ENCODE measurements around the gene KNCN. TPM values are rescaled to one million over a fixed set of nuclear protein-coding genes. Genes with fewer than 3 reads are reported as not detected.

The KNCN gene
- total RNA-seq, 2 experiments from 2014 or later, result not detected

GRCh38 chr1:46543761-46544560, 7.5 kb downstream of the KNCN start:
- ATAC-seq (ENCODE audit: poor library complexity), result no peak
- intact Hi-C loops (cut with DNase I, micrococcal nuclease), result no loop called here
- Histone ChIP-seq H3K9me3 (ENCODE audit: control insufficient read depth in 1 of 2, insufficient read depth in 1 of 2, low read length in 2 of 2) (peaks cover 0 to 5% of the 10 kb centered on the region in 2 experiments), H3K4me3 (ENCODE audit: low read length) (no peak overlapping the region), H3K36me3 (ENCODE audit: insufficient read depth, low read length) (no peaks in the 10 kb centered on the region), H3K27ac (ENCODE audit: low read depth in 1 of 2, low read length in 2 of 2) (no peak overlapping the region), H3K27me3 (ENCODE audit: control insufficient read depth in 1 of 2, insufficient read depth in 2 of 2, low read length in 2 of 2) (peaks cover 39 to 50% of the 10 kb centered on the region in 2 experiments), H3K4me1 (ENCODE audit: insufficient read depth, low read length) (peaks cover 13% of the 10 kb centered on the region)
- CTCF ChIA-PET, result no interaction called here
- TF ChIP-seq CTCF (IDR thresholded peaks at IDR 0.05), result no peak
- Mint-ChIP-seq H3K27me3 (peaks cover 68% of the 10 kb centered on the region), H3K4me1 (ENCODE audit: low read depth) (no peaks in the 10 kb centered on the region), H3K36me3 (ENCODE audit: low read depth) (no peaks in the 10 kb centered on the region), H3K27ac (no peak overlapping the region), H3K4me3 (no peak overlapping the region), H3K9me3 (no peaks in the 10 kb centered on the region)
- DNase-seq, result no peak
- POLR2A ChIA-PET, result no interaction called here

GRCh38 chr1:46543382-46543760, 8.1 kb downstream of the KNCN start:
- POLR2A ChIA-PET, result no interaction called here
- Mint-ChIP-seq H3K36me3 (ENCODE audit: low read depth) (no peaks in the 10 kb centered on the region), H3K4me1 (ENCODE audit: low read depth) (no peaks in the 10 kb centered on the region), H3K27me3 (peaks cover 71% of the 10 kb centered on the region), H3K9me3 (no peaks in the 10 kb centered on the region), H3K4me3 (no peak overlapping the region), H3K27ac (no peak overlapping the region)
- Histone ChIP-seq H3K9me3 (ENCODE audit: control insufficient read depth in 1 of 2, insufficient read depth in 1 of 2, low read length in 2 of 2) (peaks cover 0 to 5% of the 10 kb centered on the region in 2 experiments), H3K36me3 (ENCODE audit: insufficient read depth, low read length) (no peaks in the 10 kb centered on the region), H3K4me1 (ENCODE audit: insufficient read depth, low read length) (peaks cover 12% of the 10 kb centered on the region), H3K27ac (ENCODE audit: low read depth in 1 of 2, low read length in 2 of 2) (no peak overlapping the region), H3K27me3 (ENCODE audit: control insufficient read depth in 1 of 2, insufficient read depth in 2 of 2, low read length in 2 of 2) (peaks cover 42 to 53% of the 10 kb centered on the region in 2 experiments), H3K4me3 (ENCODE audit: low read length) (no peak overlapping the region)
- CTCF ChIA-PET, result no interaction called here
- intact Hi-C loops (cut with DNase I, micrococcal nuclease), result no loop called here
- TF ChIP-seq CTCF (IDR thresholded peaks at IDR 0.05), result no peak
- no peak for ATAC-seq (ENCODE audit: poor library complexity)
- DNase-seq, result no peak

- peaks cover 59% of the 10 kb centered on the region for H3K27me3 Mint-ChIP-seq
- POLR2A ChIA-PET, result no interaction called here
- intact Hi-C loops (cut with DNase I, micrococcal nuclease), result loop anchor here in 1 of 2 experiments (10.0 kb wide), 1 partner anchor 65 kb away; the partner anchor contains the start of gene MKNK1
- no peak for ATAC-seq (ENCODE audit: poor library complexity)
- no peak overlapping the region for H3K4me3 Mint-ChIP-seq
- no peak for DNase-seq
- no peaks in the 10 kb centered on the region for H3K36me3 Mint-ChIP-seq (ENCODE audit: low read depth)
- no peak overlapping the region for H3K27ac Mint-ChIP-seq
- H3K9me3 ChIP-seq (ENCODE audit: control insufficient read depth in 1 of 2, insufficient read depth in 1 of 2, low read length in 2 of 2), result peaks cover 0 to 5% of the 10 kb centered on the region in 2 experiments
- CTCF ChIA-PET, result no interaction called here
- peaks cover 5% of the 10 kb centered on the region for H3K4me1 ChIP-seq (ENCODE audit: insufficient read depth, low read length)
- no peak overlapping the region for H3K27ac ChIP-seq (ENCODE audit: low read depth in 1 of 2, low read length in 2 of 2)
- no peaks in the 10 kb centered on the region for H3K9me3 Mint-ChIP-seq
- peaks cover 19 to 32% of the 10 kb centered on the region in 2 experiments for H3K27me3 ChIP-seq (ENCODE audit: control insufficient read depth in 1 of 2, insufficient read depth in 2 of 2, low read length in 2 of 2)
- TF ChIP-seq CTCF (IDR thresholded peaks at IDR 0.05), result no peak
- no peaks in the 10 kb centered on the region for H3K4me1 Mint-ChIP-seq (ENCODE audit: low read depth)
- no peaks in the 10 kb centered on the region for H3K36me3 ChIP-seq (ENCODE audit: insufficient read depth, low read length)
- no peak overlapping the region for H3K4me3 ChIP-seq (ENCODE audit: low read length)
Observed at GRCh38 chr1:46539972-46540371, 11.5 kb downstream of the KNCN start.
